22Rv1 (cell line): ENCODE data around the gene HIF1AN.

Experiments used
- H3K27ac ChIP-seq: fragments of 450-650 bp; 2 replicates; pipeline ENCODE4 v1.5.1; 2017
- ZFX ChIP-seq: fragments of 450-650 bp; IDR thresholded peaks from 2 replicates; pipeline ENCODE4 v1.6.1; 2017; ENCODE audit warnings: antibody characterized with exemption, borderline replicate concordance
- TF ChIP-seq, protein P1 (sequence below): fragments of 450-650 bp; IDR thresholded peaks from 2 replicates; pipeline ENCODE4 v1.5.1; 2017; ENCODE audit warnings: mild to moderate bottlenecking

Gene HIF1AN

DNA sequence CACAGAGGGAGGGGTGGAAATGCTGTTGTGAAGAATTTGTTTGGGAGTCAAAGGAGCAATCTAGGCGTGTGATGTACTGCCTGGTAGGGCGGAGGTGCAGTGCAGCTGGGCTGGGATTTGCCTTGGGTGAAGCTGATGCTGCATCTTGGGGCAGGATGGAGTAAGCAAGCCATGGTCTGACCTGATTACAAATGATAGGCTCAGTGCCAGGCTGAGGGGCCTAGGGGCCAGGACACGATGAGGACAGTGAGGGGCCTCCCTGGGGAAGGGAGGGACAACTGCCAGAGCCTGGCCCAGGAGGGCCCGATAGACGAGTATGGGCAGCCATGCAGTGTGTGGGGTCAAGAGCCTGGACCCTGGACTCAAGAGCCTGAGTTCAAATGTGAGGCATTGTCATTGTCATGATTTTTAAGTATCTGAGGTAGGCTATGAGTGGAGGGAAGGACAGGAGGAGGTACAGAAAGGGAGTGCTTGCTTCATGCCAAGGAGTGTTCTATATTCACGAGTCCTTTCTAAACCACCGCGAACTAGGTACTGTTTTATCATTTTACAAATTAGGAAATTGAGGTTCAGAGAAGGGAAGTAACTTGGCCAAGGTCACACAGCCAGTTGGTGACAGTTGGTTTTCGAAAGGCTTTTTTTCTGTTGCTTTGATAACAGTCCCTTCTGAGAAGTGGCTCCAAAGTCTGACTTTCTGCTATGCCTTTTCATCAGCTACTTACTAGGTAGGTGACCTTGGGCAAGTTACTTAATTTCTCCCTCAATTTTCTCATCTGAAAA is 29.7 kb downstream of the HIF1AN start:
- TF ChIP-seq, protein P1, sequence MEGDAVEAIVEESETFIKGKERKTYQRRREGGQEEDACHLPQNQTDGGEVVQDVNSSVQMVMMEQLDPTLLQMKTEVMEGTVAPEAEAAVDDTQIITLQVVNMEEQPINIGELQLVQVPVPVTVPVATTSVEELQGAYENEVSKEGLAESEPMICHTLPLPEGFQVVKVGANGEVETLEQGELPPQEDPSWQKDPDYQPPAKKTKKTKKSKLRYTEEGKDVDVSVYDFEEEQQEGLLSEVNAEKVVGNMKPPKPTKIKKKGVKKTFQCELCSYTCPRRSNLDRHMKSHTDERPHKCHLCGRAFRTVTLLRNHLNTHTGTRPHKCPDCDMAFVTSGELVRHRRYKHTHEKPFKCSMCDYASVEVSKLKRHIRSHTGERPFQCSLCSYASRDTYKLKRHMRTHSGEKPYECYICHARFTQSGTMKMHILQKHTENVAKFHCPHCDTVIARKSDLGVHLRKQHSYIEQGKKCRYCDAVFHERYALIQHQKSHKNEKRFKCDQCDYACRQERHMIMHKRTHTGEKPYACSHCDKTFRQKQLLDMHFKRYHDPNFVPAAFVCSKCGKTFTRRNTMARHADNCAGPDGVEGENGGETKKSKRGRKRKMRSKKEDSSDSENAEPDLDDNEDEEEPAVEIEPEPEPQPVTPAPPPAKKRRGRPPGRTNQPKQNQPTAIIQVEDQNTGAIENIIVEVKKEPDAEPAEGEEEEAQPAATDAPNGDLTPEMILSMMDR = no peak
- no peak for TF ChIP-seq ZFX
- H3K27ac ChIP-seq = no peak overlapping the region

DNA sequence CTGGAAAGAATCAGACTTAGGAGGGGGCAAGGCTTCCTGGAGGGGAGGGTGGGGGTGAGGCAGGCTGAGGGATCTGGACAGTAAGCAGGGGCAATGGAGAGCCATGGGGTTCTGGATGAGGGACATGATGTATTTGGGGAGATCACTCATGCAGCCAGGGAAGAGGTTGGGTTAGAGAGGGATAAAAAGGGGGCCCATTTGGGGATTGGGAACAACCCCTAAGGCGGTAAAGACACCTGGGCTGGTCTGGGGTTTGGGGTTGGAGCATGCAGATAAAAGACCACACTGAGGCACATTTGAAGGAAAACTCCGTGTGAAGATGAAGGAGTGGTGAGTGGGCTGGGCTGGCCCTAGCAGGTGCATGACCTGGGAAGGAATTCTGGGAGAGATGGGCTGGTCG is 30.8 kb downstream of the HIF1AN start:
- TF ChIP-seq, protein P1 = no peak
- TF ChIP-seq ZFX = no peak
- no peak overlapping the region for H3K27ac ChIP-seq

DNA sequence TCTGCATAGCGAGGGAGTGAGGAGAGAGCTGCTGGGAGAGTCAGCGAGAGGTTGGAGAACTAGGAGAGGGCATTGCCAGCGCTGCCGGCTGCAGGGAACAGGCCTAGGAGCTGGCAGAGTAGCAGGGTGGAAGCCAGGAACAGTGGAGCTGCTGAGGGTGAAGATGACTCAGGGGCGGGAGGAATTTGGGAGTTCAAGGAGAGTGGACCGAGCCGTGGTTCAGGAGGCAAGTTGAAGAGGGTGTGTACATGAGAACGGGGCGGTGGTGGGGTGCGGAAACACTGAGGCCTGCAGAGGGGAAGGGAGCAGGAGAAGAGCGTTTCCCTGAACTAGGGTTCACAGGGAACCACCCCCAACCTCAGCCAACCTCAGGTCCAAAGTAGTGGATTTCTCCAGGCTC is 31.5 kb downstream of the HIF1AN start:
- TF ChIP-seq ZFX = no peak
- TF ChIP-seq, protein P1 = no peak
- H3K27ac ChIP-seq = no peak overlapping the region

DNA sequence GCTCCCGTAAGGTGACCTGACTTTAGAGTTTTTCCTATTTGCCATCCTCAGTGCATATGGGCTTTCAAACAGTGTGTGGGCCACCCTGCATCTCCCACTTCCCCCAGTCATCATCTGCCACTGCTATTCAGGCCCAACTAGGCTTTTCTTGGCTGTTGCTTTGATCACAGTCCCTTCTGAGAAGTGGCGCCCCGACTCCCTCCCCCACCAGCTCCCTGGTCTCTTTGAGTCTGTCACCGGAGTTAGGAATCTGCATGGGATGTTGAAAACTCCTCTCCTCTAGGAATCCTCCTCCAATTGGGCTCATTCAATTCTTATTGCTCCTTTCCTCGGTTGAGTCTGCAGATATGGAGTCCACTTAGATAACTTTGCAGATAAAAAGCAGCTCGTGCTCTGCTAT is 32.1 kb downstream of the HIF1AN start:
- TF ChIP-seq, protein P1 = no peak
- no peak for TF ChIP-seq ZFX
- no peak overlapping the region for H3K27ac ChIP-seq

DNA sequence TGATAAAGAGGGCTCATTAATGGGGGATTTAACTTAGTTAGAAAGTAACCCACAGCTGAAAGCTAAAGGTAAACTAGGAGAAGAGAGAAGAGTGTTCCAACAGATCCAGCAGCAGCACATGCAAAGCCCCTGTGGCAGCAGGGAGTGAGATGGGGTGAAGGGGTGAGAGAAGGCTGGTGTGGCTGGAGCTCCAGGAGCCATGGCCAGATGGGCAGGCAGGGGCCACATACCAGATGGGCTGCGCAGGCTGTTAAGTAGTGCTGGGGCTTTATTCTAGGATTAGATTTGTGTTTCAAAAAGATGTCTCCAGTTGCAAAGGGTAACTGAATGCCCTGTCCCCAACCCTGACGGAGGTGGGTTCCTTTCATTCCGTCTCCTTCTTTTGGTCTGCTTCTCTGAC is 33.2 kb downstream of the HIF1AN start:
- no peak overlapping the region for H3K27ac ChIP-seq
- TF ChIP-seq ZFX = no peak
- TF ChIP-seq, protein P1 = no peak

DNA sequence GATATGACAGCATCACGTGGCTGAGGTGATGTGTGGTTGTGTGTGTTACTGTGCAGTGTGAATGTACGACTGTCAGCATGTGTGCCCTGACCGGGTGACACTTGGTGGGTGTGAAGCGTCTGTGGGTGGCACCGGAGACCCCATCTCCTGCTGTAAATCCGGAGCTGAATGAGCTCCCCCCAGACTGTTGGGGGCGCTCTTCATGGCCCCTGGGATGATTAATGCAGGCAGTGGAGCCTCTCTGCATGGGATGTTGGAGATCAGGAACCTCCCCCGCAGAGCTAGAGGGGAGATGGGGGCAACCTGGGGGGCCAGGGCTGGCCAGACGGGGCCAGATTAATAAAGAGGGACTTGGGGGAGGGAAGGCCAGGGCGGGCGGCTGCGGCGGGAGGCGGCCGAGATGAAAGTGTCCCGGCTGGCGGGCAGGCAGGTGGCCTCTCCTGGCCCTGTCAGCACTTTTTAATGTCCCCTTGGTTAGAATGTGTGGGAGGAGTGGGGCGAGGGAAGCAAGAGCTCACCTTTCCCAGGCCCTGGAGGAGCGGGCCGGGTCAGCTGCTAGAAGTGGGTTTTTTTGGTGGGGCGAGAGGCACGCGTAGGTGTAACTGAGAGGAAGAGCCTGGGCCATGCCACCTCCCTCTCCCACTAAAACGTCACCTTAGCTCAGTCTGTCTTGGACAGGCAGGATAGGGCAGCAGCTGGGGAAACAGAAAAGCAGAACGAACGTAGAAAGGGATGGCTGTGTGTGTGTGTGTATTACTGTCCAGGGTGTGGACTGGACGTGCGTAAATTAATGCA is 34.1 kb downstream of the HIF1AN start:
- TF ChIP-seq ZFX = no peak
- TF ChIP-seq, protein P1 = peak; percentile 7; the same call in 1 of the 2 replicates
- H3K27ac ChIP-seq = no peak overlapping the region

DNA sequence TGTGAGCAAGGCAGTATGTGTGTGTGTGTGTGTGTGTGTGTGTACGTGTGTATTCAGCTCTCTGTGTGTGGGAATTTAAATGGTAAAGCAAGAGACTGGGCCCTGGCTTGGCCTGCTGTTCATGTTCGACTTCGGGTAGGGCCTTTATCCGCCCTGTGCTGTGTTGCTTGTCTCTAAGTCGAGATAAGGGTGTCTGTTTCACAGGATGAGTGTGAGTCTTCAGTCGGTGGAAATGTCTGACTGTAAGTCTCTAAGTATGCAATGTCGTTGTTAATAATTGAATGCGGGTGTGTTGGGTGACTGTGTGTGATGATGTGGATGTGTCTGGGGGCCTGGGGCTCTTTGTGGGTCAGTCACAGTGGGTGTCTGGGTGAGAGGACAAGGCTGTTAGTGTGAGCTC is 34.8 kb downstream of the HIF1AN start:
- TF ChIP-seq ZFX = no peak
- TF ChIP-seq, protein P1 = no peak

More for the DNA sequence above, 34.8 kb downstream of the HIF1AN start:
- H3K27ac ChIP-seq = no peak overlapping the region
